ENCODE measurements around the gene CCDC87.
"Not testable (repeated sequence)": the region's sequence is repeated elsewhere in the genome, so short reads cannot be mapped to it uniquely, and the experiment has no call there.

CCDC87 gene

DNA sequence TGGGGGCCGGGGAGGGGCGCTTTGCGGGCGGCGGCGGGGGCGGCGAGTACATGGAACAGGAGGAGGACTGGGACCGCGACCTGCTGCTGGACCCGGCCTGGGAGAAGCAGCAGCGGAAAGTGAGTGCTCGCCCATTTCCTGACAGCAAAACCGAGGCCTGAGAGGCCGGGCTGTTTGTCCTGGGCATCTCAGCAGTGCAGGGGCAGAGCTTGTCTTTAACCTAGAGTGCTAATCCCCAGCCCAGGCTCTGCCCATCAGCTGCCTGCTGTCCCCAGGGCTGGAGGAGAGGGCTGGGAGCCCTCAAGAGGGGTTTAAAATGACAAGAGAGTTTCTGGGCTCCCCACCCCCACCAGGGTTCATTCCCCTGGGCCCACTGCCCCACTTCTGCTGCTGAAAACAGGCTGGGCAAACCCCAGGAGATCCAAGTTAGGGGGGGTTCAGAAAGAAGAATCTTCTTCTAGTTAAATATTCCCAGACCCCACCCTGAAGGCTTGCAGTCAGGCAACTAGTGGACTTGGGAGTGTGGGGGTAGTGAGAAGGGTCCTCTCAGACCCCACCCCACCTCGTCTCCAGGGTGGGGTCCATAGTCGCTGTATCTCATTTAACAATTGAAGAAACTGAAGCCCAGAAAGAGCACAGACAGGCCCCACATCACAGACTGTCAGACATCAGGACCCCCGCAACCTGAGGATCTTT, 45.7 kb downstream of the CCDC87 start:
- no peak overlapping the region for H3K4me3 ChIP-seq (ENCODE audit: low read depth, low read length)
- TF ChIP-seq, protein P1, sequence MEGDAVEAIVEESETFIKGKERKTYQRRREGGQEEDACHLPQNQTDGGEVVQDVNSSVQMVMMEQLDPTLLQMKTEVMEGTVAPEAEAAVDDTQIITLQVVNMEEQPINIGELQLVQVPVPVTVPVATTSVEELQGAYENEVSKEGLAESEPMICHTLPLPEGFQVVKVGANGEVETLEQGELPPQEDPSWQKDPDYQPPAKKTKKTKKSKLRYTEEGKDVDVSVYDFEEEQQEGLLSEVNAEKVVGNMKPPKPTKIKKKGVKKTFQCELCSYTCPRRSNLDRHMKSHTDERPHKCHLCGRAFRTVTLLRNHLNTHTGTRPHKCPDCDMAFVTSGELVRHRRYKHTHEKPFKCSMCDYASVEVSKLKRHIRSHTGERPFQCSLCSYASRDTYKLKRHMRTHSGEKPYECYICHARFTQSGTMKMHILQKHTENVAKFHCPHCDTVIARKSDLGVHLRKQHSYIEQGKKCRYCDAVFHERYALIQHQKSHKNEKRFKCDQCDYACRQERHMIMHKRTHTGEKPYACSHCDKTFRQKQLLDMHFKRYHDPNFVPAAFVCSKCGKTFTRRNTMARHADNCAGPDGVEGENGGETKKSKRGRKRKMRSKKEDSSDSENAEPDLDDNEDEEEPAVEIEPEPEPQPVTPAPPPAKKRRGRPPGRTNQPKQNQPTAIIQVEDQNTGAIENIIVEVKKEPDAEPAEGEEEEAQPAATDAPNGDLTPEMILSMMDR (conservative IDR thresholded peaks at IDR 0.05; ENCODE audit: low read depth, low read length) = no peak
- DNase-seq (ENCODE audit: low read depth) = no peak

DNA sequence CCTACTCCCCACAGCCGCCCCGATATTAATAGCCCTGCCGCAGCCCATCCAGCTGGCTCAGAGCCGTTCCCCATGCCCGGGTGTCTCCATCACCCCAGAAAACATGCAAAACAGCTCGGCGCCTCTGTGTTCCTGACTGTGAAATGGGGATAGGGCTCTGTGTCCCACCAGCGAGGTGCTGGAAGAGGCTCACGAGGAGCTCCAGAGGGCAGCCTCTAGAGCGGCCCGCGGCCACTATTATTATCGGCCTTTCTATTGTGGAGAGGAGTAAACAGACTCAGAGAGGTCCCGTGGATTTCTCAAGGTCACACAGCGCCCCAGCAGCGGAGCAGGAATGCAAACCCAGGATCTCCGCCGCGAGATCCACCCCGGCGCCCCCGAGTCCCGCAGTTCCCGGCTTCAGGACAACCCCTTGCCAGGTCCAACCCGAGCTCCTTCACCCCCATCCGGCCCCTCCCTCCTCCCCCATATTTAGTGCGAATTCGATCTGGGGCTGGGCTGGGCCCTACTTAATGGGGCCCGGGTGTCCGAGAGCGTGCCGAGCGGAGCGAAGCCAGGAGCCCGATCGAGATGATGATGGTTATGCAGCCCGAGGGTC, 46.4 kb downstream of the CCDC87 start, which contains the start of gene ACTN3:
Gene ACTN3, plus strand, starts transcription at position 536 of the 598 bp plus-strand sequence. Its CDS starts 35 bp downstream, at position 571.
- peak; percentile 21 for DNase-seq (ENCODE audit: low read depth)
- TF ChIP-seq, protein P1 (conservative IDR thresholded peaks at IDR 0.05; ENCODE audit: low read depth, low read length) = no peak
- peak within 1 kb of the TSS; percentile 77 for H3K4me3 ChIP-seq (ENCODE audit: low read depth, low read length)

DNA sequence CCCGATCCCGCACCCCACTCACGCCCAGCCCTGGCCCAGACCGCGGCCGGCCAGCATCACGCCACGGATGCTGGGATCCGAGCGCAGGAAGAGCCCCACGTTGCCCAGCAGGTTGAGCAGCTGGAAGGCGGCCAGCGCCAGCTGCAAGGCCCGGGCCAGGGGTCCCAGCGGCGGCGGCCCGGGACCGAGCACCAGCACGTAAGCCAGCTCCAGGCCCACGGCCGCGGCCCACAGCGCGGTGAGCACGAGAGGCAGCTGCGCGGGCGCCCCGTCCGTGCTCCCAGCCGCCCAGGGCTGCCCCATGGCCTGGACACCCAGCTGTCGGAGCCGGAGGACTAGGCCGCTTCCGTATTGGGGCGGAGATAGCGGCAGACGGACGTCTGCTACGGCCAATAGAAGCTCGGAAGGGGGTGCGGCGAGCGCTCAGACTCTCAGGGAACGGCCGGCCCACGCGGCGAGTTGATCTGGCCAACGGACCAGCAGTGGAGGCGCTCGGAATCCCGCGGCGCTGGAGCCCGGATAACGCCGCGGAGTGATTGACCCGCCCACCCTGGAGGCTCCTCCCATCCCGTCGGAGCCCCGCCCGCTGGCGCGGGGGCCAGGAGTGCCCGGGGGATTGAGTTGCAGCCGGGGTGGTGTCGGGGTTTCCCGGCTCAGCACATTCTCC, 47.0 kb downstream of the CCDC87 start, which contains the start of gene ZDHHC24:
Gene ZDHHC24, minus strand, starts transcription at position 348 of the 667 bp plus-strand sequence. Its CDS starts 45 bp downstream, at position 303.
- H3K4me3 ChIP-seq (ENCODE audit: low read depth, low read length) = peak within 1 kb of the TSS; percentile 77
- TF ChIP-seq, protein P1 (conservative IDR thresholded peaks at IDR 0.05; ENCODE audit: low read depth, low read length) = no peak
- peak; percentile 98 for DNase-seq (ENCODE audit: low read depth)

DNA sequence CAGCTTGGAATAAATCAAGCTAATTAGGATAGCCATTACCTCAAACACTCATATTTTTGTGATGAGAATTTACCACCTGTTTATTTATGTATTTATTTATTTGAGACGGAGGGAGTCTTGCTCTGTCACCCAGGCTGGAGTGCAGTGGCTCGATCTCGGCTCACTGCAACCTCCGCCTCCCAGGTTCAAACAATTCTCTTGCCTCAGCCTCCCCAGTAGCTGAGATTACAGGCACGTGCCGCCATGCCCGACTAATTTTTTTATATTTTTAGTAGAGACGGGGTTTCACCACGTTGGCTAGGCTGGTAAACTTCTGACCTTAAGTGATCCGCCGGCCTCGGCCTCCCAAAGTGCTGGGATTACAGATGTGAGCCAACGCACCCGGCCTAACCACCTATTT, 47.9 kb downstream of the CCDC87 start:
- peak overlapping the region; percentile 77 for H3K4me3 ChIP-seq (ENCODE audit: low read depth, low read length)
- not testable (repeated sequence) for DNase-seq (ENCODE audit: low read depth)

DNA sequence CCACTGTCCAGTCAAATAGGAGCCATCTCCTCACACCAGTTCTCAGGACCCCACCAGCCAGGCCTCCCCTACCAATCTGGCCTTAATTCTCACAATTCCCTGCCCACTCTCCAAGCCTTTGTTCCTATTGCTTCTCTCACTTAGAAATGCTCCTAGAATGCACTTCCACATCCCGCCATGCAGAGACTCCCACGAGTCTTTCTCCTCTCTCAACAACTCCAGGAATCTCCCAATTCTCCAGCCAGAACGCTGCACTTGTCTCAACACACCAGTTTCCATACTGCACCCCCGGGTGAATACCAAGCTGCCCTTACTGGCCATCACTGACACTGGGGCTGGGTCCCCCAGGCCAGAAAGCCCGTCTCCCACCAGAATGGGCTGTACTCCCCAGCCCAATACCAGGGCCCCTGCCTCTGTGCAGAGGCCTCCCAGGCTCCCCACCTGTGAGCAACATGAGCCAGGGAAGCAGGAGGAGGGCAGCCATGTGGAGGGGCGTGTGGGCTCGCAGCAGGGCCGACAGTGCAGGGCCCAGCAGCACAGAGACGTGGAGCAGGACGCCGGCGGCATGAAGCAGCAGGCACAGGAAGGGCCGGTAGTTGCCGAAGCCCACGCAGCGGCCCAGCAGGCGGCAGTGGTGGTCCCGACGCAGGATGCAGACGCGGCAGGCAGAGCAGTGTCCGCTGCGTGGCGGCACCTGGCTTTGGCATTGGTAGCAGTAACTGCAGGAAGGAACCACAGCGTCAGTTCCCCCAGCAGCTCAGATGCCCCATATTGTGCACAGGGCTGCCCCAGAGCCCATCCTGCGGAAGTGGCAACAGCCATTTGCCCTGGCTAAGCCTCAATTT, 49.4 kb downstream of the CCDC87 start:
- DNase-seq (ENCODE audit: low read depth) = peak; percentile 66
- TF ChIP-seq, protein P1 (conservative IDR thresholded peaks at IDR 0.05; ENCODE audit: low read depth, low read length) = peak; percentile 74
- H3K4me3 ChIP-seq (ENCODE audit: low read depth, low read length) = peak overlapping the region; percentile 22

DNA sequence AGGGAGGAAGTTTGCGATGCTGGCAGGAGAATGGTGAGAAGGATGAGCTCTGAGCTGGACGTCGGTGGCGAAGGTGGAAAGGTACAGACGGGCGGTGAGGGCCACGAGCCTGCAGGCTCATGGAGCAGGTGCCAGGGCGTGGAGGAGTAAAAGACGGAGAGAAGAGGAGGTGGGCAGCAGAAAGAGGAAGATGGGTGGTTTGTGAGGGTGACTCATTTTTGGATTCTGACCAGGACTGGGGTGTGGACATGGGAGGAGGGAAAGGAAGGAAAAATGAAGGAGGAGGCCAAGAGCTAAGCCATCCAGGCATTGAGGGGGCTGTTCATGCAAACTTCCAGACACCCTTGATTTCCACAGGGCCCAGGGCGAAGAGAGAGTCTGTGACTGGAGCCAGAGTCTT, 50.5 kb downstream of the CCDC87 start:
- no peak overlapping the region for H3K4me3 ChIP-seq (ENCODE audit: low read depth, low read length)
- TF ChIP-seq, protein P1 (conservative IDR thresholded peaks at IDR 0.05; ENCODE audit: low read depth, low read length) = no peak
- no peak for DNase-seq (ENCODE audit: low read depth)

Measured in choroid plexus epithelial cell (primary cell).